Measurements from ENCODE around the gene SORL1.

Gene SORL1

GRCh38 chr11:121445071-121445768, 6.9 kb upstream of the SORL1 start:
- Histone ChIP-seq H3K36me3 (ENCODE audit: insufficient read depth, low read length) (no peaks in the 10 kb centered on the region), H3K27ac (no peak overlapping the region), H3K9ac (ENCODE audit: insufficient read length) (no peak overlapping the region), H3K9me3 (ENCODE audit: low read depth, low read length) (no peaks in the 10 kb centered on the region), H3K4me3 (no peak overlapping the region)
- TF ChIP-seq EZH2 (IDR thresholded peaks at IDR 0.05) (no peak), POLR2AphosphoS5 (IDR thresholded peaks at IDR 0.05; ENCODE audit: borderline replicate concordance, low read depth, low read length) (no peak), FOXP2 (optimal IDR thresholded peaks at IDR 0.05; ENCODE audit: control extremely low read depth, extremely low read length, insufficient read depth) (no peak)
- no peak for DNase-seq (ENCODE audit: low read depth, low spot score)

GRCh38 chr11:121446752-121447156, 5.4 kb upstream of the SORL1 start:
- Histone ChIP-seq H3K9ac (ENCODE audit: insufficient read length) (no peak overlapping the region), H3K36me3 (ENCODE audit: insufficient read depth, low read length) (no peaks in the 10 kb centered on the region), H3K4me3 (no peak overlapping the region), H3K9me3 (ENCODE audit: low read depth, low read length) (no peaks in the 10 kb centered on the region), H3K27ac (no peak overlapping the region)
- TF ChIP-seq EZH2 (IDR thresholded peaks at IDR 0.05) = no peak
- no peak for TF ChIP-seq POLR2AphosphoS5 (IDR thresholded peaks at IDR 0.05; ENCODE audit: borderline replicate concordance, low read depth, low read length)
- no peak for TF ChIP-seq FOXP2 (optimal IDR thresholded peaks at IDR 0.05; ENCODE audit: control extremely low read depth, extremely low read length, insufficient read depth)
- DNase-seq (ENCODE audit: low read depth, low spot score) = no peak

GRCh38 chr11:121448011-121448410, 4.1 kb upstream of the SORL1 start:
- no peaks in the 10 kb centered on the region for H3K9me3 ChIP-seq (ENCODE audit: low read depth, low read length)
- no peak overlapping the region for H3K27ac ChIP-seq
- no peak overlapping the region for H3K4me3 ChIP-seq
- TF ChIP-seq POLR2AphosphoS5 (IDR thresholded peaks at IDR 0.05; ENCODE audit: borderline replicate concordance, low read depth, low read length) = no peak
- TF ChIP-seq FOXP2 (optimal IDR thresholded peaks at IDR 0.05; ENCODE audit: control extremely low read depth, extremely low read length, insufficient read depth) = no peak
- no peak for TF ChIP-seq EZH2 (IDR thresholded peaks at IDR 0.05)
- DNase-seq (ENCODE audit: low read depth, low spot score) = no peak
- H3K36me3 ChIP-seq (ENCODE audit: insufficient read depth, low read length) = no peaks in the 10 kb centered on the region
- H3K9ac ChIP-seq (ENCODE audit: insufficient read length) = no peak overlapping the region

- DNase-seq (ENCODE audit: low read depth, low spot score) = no peak
- H3K4me3 ChIP-seq = no peak overlapping the region
- TF ChIP-seq POLR2AphosphoS5 (IDR thresholded peaks at IDR 0.05; ENCODE audit: borderline replicate concordance, low read depth, low read length) (no peak), FOXP2 (optimal IDR thresholded peaks at IDR 0.05; ENCODE audit: control extremely low read depth, extremely low read length, insufficient read depth) (no peak), EZH2 (IDR thresholded peaks at IDR 0.05) (no peak)
- no peaks in the 10 kb centered on the region for H3K9me3 ChIP-seq (ENCODE audit: low read depth, low read length)
- H3K9ac ChIP-seq (ENCODE audit: insufficient read length) = no peak overlapping the region
- H3K36me3 ChIP-seq (ENCODE audit: insufficient read depth, low read length) = no peaks in the 10 kb centered on the region
- H3K27ac ChIP-seq = no peak overlapping the region
These were observed 3.6 kb upstream of the SORL1 start for GRCh38 chr11:121448431-121448941.

- Histone ChIP-seq H3K4me3 (no peak overlapping the region), H3K27ac (no peak overlapping the region)
These were observed 3.0 kb upstream of the SORL1 start for GRCh38 chr11:121449123-121449522.

GRCh38 chr11:121449626-121450025, 2.5 kb upstream of the SORL1 start:
- no peak overlapping the region for H3K27ac ChIP-seq
- TF ChIP-seq EZH2 (IDR thresholded peaks at IDR 0.05) (no peak), FOXP2 (optimal IDR thresholded peaks at IDR 0.05; ENCODE audit: control extremely low read depth, extremely low read length, insufficient read depth) (no peak), POLR2AphosphoS5 (IDR thresholded peaks at IDR 0.05; ENCODE audit: borderline replicate concordance, low read depth, low read length) (no peak)
- H3K36me3 ChIP-seq (ENCODE audit: insufficient read depth, low read length) = no peaks in the 10 kb centered on the region
- no peak overlapping the region for H3K4me3 ChIP-seq
- no peak overlapping the region for H3K9ac ChIP-seq (ENCODE audit: insufficient read length)
- no peaks in the 10 kb centered on the region for H3K9me3 ChIP-seq (ENCODE audit: low read depth, low read length)
- DNase-seq (ENCODE audit: low read depth, low spot score) = no peak

More at GRCh38 chr11:121449123-121449522, 3.0 kb upstream of the SORL1 start:
- no peaks in the 10 kb centered on the region for H3K36me3 ChIP-seq (ENCODE audit: insufficient read depth, low read length)
- H3K9me3 ChIP-seq (ENCODE audit: low read depth, low read length) = no peaks in the 10 kb centered on the region
- no peak for TF ChIP-seq EZH2 (IDR thresholded peaks at IDR 0.05)
- DNase-seq (ENCODE audit: low read depth, low spot score) = no peak
- no peak overlapping the region for H3K9ac ChIP-seq (ENCODE audit: insufficient read length)

GRCh38 chr11:121450401-121450800, 1.7 kb upstream of the SORL1 start:
- TF ChIP-seq POLR2AphosphoS5 (IDR thresholded peaks at IDR 0.05; ENCODE audit: borderline replicate concordance, low read depth, low read length) (no peak), FOXP2 (optimal IDR thresholded peaks at IDR 0.05; ENCODE audit: control extremely low read depth, extremely low read length, insufficient read depth) (no peak), EZH2 (IDR thresholded peaks at IDR 0.05) (no peak)
- no peak for DNase-seq (ENCODE audit: low read depth, low spot score)
- Histone ChIP-seq H3K4me3 (no peak overlapping the region), H3K9ac (ENCODE audit: insufficient read length) (no peak overlapping the region), H3K27ac (no peak overlapping the region), H3K36me3 (ENCODE audit: insufficient read depth, low read length) (no peaks in the 10 kb centered on the region), H3K9me3 (ENCODE audit: low read depth, low read length) (no peaks in the 10 kb centered on the region)

- TF ChIP-seq POLR2AphosphoS5 (IDR thresholded peaks at IDR 0.05; ENCODE audit: borderline replicate concordance, low read depth, low read length) = no peak
- TF ChIP-seq FOXP2 (optimal IDR thresholded peaks at IDR 0.05; ENCODE audit: control extremely low read depth, extremely low read length, insufficient read depth) = no peak
- no peak for TF ChIP-seq EZH2 (IDR thresholded peaks at IDR 0.05)
- Histone ChIP-seq H3K4me3 (no peak overlapping the region), H3K9me3 (ENCODE audit: low read depth, low read length) (no peaks in the 10 kb centered on the region), H3K27ac (no peak overlapping the region), H3K36me3 (ENCODE audit: insufficient read depth, low read length) (no peaks in the 10 kb centered on the region), H3K9ac (ENCODE audit: insufficient read length) (no peak overlapping the region)
- DNase-seq (ENCODE audit: low read depth, low spot score) = no peak
These were observed 732 bp upstream of the SORL1 start for GRCh38 chr11:121451178-121451985.
